Neural crest cell (in vitro differentiated cells): ENCODE results near the gene OAT. TPM values are rescaled to one million over a fixed set of nuclear protein-coding genes. Genes with fewer than 3 reads are reported as not detected.
"Not testable (repeated sequence)": the region's sequence is repeated elsewhere in the genome, so short reads cannot be mapped to it uniquely, and the experiment has no call there.

Source experiments
- DNase-seq: peaks from one replicate; pipeline ENCODE4 v3.0.0; 2021; ENCODE audit warnings: low read depth, mixed read lengths, low spot score
- H3K27ac Mint-ChIP-seq: one replicate; pipeline ENCODE4 v1.8.0; 2021; ENCODE audit warnings: mild to moderate bottlenecking, mixed read lengths; ENCODE audit not compliant: unreplicated experiment
- H3K27me3 Mint-ChIP-seq: 2 replicates; pipeline ENCODE4 v1.8.0; 2021; ENCODE audit warnings: low read depth, mild to moderate bottlenecking, mixed read lengths
- H3K36me3 Mint-ChIP-seq: 2 replicates; pipeline ENCODE4 v1.8.0; 2021; ENCODE audit warnings: low read depth, mild to moderate bottlenecking, mixed read lengths
- H3K4me1 Mint-ChIP-seq: 2 replicates; pipeline ENCODE4 v1.8.0; 2021; ENCODE audit warnings: mixed read lengths
- H3K4me3 Mint-ChIP-seq: one replicate; pipeline ENCODE4 v1.8.0; 2021; ENCODE audit warnings: mild to moderate bottlenecking, mixed read lengths
- H3K9me3 Mint-ChIP-seq: 2 replicates; pipeline ENCODE4 v1.8.0; 2021; ENCODE audit warnings: mixed read lengths
- total RNA-seq: library from RNA; stranded (reverse); gene quantifications from 2 replicates; pipeline ENCODE4 v1.2.1, GENCODE V29; 2021
- TF ChIP-seq, protein P1 (sequence below): fragments of 200-600 bp; sonication (generic); conservative IDR thresholded peaks from 2 replicates; pipeline ENCODE4 v1.5.0; 2021; ENCODE audit warnings: antibody characterized with exemption, mild to moderate bottlenecking

Gene OAT
- total RNA-seq, 1 donor from 2014 or later, result 42.5 TPM

DNA sequence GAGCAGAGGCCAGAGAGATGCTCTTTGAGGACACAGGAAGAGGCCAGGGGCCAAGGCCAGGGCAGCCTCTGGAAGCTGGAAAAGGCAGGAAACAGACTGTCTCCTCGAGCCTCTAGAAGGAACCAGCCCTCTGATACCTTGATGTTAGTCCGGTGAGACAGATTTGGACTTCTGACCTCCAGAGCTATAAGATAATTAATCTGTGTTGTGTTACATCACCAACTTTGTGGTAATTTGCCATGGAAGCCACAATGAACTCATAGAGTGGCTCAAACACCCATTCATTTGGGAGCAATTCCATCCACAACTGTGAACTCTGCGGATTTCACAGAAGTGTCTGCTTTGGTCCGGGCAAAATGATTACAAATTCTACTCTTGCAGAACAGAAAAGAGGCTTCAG, 48.7 kb downstream of the OAT start:
- Mint-ChIP-seq H3K9me3 (no peaks in the 10 kb centered on the region), H3K27me3 (peaks cover 21% of the 10 kb centered on the region), H3K4me1 (peaks cover 8% of the 10 kb centered on the region), H3K27ac (no peak overlapping the region), H3K4me3 (no peak overlapping the region), H3K36me3 (no peaks in the 10 kb centered on the region)
- DNase-seq, result no peak
- TF ChIP-seq, protein P1, sequence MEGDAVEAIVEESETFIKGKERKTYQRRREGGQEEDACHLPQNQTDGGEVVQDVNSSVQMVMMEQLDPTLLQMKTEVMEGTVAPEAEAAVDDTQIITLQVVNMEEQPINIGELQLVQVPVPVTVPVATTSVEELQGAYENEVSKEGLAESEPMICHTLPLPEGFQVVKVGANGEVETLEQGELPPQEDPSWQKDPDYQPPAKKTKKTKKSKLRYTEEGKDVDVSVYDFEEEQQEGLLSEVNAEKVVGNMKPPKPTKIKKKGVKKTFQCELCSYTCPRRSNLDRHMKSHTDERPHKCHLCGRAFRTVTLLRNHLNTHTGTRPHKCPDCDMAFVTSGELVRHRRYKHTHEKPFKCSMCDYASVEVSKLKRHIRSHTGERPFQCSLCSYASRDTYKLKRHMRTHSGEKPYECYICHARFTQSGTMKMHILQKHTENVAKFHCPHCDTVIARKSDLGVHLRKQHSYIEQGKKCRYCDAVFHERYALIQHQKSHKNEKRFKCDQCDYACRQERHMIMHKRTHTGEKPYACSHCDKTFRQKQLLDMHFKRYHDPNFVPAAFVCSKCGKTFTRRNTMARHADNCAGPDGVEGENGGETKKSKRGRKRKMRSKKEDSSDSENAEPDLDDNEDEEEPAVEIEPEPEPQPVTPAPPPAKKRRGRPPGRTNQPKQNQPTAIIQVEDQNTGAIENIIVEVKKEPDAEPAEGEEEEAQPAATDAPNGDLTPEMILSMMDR, result no peak

DNA sequence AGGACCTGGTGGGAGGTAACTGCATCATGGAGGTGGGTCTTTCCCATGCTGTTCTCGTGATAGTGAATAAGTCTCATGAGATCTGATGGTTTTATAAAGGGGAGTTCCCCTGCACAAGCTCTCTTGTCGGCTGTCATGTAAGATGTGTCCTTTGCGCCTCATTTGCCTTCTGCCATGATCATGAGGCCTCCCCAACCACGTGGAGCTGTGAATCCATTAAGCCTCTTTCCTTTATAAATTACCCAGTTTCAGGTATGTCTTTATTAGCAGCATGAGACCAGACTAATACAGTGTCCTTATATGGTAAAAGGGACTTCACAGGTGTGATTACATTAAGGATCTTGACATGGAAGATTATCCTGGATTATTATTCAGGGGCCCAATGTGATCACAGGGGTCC, 49.2 kb downstream of the OAT start:
- not testable (repeated sequence) for H3K4me1 Mint-ChIP-seq, H3K9me3 Mint-ChIP-seq, H3K36me3 Mint-ChIP-seq, H3K27ac Mint-ChIP-seq, DNase-seq, H3K4me3 Mint-ChIP-seq
- peaks cover 21% of the 10 kb centered on the region for H3K27me3 Mint-ChIP-seq

GRCh38 chr10:124369066-124369465, 49.7 kb downstream of the OAT start:
- no peak for DNase-seq
- Mint-ChIP-seq H3K9me3 (no peaks in the 10 kb centered on the region), H3K27me3 (peaks cover 21% of the 10 kb centered on the region), H3K36me3 (no peaks in the 10 kb centered on the region), H3K4me3 (no peak overlapping the region), H3K27ac (no peak overlapping the region), H3K4me1 (no peaks in the 10 kb centered on the region)
- TF ChIP-seq, protein P1, result no peak

DNA sequence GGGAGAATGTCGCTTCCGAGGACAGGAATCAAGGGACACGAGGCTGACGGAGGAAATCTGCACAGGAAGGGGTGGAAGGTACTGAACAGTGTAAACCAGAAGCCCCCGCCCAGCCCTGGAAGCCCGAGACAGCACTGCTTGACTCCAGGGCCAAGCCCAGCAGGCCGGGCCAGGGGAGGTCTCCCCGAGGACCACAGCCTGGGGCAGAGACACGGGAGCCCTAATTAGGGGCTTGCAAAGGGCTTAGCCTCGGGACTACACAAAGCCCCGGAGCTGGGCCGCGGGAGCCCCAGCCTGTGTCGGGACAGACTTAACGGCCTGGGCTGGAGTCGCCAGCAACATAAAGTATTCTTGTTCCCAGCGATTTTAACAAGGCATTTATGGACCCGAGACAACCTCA, 50.8 kb downstream of the OAT start:
- H3K4me1 Mint-ChIP-seq, result no peaks in the 10 kb centered on the region
- TF ChIP-seq, protein P1, result no peak
- H3K4me3 Mint-ChIP-seq, result no peak overlapping the region
- H3K9me3 Mint-ChIP-seq, result no peaks in the 10 kb centered on the region
- no peaks in the 10 kb centered on the region for H3K36me3 Mint-ChIP-seq
- H3K27ac Mint-ChIP-seq, result no peak overlapping the region
- DNase-seq, result no peak
- peaks cover 15% of the 10 kb centered on the region for H3K27me3 Mint-ChIP-seq

DNA sequence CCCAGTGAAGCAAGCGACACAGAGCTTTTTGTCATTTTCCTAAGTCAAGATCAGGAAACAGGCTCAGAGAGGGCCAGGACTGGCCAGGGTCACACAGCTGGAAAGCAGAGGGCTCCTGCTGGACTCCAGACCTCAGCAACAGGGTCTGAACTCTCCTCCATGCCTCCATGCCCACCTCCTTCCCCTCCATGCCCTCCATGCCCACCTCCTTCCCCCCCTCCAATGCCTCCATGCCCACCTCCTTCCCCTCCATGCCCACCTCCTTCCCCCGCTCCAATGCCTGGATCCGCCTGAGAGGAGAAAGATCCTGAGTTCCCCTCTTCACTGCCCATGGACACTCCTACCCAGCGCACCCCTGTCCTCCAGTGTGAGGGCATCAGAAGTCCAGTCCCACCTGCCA, 51.3 kb downstream of the OAT start:
- Mint-ChIP-seq H3K4me1 (no peaks in the 10 kb centered on the region), H3K9me3 (no peaks in the 10 kb centered on the region), H3K4me3 (no peak overlapping the region), H3K36me3 (no peaks in the 10 kb centered on the region), H3K27me3 (peaks cover 17% of the 10 kb centered on the region), H3K27ac (no peak overlapping the region)
- TF ChIP-seq, protein P1, result no peak
- DNase-seq, result no peak

GRCh38 chr10:124366825-124367224, 51.9 kb downstream of the OAT start:
- H3K27me3 Mint-ChIP-seq, result peaks cover 15% of the 10 kb centered on the region
- no peaks in the 10 kb centered on the region for H3K4me1 Mint-ChIP-seq
- H3K36me3 Mint-ChIP-seq, result no peaks in the 10 kb centered on the region
- no peak overlapping the region for H3K27ac Mint-ChIP-seq
- DNase-seq, result no peak
- H3K4me3 Mint-ChIP-seq, result no peak overlapping the region
- TF ChIP-seq, protein P1, result no peak
- H3K9me3 Mint-ChIP-seq, result no peaks in the 10 kb centered on the region
